ENCODE results near the gene STXBP2.

DNA sequence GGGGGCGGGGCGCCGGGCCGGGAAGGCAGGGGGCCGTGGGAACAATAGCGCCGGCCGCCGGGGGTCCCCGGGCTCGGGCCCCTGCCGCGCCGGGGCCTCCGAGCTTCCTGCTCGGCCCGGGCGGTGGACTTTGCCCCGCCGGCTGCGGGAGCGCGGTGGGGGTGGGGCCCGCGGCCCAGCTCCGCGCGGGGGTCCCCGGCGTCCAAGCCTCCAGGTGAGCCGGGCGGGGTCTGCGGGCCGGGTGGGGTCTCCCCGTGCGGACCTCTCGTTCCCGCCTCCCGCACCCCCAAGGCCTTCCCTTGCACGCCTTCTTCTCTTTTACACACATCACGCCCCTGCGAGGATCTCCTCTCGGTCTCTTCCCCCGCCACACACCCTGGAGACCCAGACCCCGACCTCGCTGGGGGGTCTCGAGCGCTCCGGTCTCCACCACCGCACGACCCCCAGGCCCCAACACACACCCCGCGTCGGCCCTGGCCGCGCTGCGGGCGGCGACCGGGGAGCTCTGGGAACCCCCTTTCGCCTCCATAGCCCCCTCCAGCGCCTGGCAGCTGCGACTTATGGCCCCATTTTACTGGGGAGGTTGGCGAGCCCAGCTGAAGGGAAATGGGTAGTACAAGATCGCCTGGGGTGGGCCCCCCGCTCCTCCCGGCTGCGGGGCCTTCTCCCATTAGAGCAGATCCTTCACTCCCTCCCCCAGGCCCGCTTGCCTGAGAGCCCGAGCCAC, 40.5 kb upstream of the STXBP2 start:
- no peak for TF ChIP-seq EZH2phosphoT487 (IDR thresholded peaks at IDR 0.05; ENCODE audit: low read depth, severe bottlenecking, unreplicated experiment)
- TF ChIP-seq, protein P1, sequence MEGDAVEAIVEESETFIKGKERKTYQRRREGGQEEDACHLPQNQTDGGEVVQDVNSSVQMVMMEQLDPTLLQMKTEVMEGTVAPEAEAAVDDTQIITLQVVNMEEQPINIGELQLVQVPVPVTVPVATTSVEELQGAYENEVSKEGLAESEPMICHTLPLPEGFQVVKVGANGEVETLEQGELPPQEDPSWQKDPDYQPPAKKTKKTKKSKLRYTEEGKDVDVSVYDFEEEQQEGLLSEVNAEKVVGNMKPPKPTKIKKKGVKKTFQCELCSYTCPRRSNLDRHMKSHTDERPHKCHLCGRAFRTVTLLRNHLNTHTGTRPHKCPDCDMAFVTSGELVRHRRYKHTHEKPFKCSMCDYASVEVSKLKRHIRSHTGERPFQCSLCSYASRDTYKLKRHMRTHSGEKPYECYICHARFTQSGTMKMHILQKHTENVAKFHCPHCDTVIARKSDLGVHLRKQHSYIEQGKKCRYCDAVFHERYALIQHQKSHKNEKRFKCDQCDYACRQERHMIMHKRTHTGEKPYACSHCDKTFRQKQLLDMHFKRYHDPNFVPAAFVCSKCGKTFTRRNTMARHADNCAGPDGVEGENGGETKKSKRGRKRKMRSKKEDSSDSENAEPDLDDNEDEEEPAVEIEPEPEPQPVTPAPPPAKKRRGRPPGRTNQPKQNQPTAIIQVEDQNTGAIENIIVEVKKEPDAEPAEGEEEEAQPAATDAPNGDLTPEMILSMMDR (IDR thresholded peaks at IDR 0.05; ENCODE audit: poor library complexity) = no peak
